Activated T-helper 1 cell treated with Interleukin-2 at 50 U/mL for 16 hours (primary cell): ENCODE measurements around the gene ANTXR1.
"Not testable (repeated sequence)": the region's sequence is repeated elsewhere in the genome, so short reads cannot be mapped to it uniquely, and the experiment has no call there.

Source experiments
- DNase-seq: peaks from one replicate; pipeline ENCODE4 v3.0.0-alpha.2; 2020; ENCODE audit warnings: low read depth

The ANTXR1 gene

DNA sequence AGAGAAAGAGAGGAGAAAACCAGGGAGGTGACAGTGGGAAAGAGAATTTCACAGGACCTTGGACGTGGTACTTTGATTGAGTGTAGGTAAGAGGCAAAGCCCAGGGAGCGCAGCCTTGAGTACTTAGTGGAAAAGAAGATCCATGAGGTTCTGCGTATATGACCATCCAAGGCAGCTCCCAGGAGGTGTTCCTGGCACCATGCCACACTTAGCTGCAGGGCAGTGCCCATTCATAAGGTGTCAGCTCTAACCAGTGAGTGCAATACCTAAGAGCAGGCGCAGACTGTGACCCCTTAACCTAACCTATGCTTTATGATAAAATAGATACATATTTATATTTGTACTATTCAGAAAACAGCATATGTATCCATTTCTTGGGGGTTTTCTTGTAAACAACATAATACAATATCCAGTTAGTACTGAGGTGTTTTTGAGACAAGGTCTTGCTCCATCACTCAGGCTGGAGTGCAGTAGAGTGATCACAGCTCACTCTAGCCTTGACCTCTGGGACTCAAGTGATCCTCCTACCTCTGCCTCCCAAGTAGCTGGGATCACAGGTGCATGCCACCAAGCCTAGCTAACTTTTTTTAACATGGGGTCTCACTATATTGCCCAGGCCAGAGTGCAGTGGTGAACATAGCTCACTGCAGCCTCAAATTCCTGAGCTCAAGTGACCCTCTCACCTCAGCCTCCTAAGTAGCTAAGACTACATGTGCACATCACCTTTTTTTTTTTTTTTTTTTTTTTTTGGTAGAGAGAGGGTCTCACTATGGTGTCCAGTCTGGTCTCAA is 199.5 kb downstream of the ANTXR1 start:
- DNase-seq, result no peak

DNA sequence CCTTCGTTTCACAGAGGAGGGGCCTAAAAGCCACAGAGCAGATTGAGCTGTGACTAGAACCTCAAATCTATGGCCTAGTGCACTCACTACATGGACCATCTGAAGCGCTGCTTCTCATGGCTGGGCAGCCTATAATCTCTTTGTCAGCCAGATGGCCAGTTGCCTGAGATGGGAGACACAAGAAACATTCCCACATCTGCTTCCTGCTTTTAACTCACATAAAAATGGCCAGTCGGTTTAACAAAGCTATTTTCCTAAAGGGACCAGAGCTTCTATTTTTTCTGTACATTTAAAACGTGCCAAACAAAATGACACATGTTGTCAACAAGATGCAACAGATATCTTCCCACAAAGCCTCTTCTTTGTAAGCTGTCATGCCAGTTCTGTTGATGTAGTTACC is 200.2 kb downstream of the ANTXR1 start:
- no peak for DNase-seq

DNA sequence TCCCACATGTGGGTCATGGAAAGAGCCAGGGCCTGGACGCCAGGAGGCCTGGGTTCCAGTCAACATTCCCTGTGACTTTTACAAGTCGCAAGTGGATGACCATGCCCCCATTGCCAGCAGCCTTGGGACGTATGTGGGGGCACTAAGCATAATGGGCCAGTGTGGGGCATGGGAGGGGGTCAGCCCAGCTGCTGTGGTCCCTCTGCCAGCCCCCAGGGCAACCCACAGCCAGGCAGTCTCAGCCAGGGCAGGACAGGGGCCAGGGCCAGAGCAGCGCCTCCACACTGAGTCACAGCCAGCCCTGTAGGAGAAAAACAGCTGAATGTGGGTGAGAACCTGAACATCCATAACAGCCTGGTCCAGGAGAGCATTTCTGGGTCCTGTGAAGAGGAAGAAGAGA is 200.8 kb downstream of the ANTXR1 start:
- DNase-seq, result no peak

DNA sequence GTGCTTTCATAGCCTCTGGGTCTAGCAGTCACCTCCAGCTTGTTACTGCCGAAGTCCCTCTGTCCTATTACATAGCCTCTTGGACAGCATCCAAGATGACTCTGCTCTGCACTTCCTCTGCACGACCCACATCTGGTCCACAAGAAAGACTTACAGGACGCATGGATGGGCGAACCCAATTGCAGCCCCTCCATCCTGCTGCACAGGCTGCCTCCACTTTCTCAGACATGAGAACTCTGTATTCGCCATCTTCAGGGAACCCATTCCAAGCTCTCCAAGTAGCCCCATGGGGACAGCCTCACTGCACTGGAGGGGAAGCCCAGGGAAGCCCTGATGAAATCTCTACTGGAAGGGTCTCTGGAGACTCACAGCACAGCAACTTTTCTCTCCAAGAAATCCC is 201.9 kb downstream of the ANTXR1 start:
- no peak for DNase-seq

DNA sequence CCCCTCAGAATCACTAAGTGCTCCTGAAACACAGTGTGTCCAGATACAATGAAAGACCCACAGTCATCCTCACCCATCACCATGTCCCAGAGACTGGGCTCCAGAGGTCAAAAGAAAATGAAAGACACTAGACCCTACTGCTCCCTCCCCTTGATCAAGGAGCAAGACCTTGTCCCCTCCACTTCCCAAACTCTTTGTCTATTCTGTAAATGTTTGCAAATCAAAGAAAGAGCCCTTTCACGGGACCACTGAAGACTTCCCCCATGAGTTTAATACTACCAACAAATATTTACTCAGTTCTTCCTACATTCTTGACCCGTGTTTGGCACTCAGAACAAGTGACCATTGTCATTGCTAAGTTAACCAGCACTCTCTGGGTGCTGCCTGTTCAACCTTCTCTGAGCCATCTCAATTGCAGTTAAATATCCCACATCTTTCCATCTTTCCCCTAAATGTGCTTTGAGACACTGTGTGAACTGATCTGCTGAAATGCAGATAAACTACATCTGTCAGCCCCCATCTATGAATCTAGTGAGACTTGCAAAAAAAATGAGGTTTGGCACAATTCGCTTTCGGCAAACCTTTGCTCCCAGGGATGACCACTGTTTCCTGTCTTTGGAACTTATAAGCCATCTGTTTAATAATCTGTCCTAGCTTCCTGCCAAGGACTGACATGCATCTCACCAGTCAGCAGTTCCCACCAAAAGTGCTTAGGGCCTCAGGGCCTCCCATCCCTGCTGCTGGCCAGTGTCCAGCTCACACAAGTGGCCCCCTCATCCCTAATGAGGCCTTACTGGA is 203.8 kb downstream of the ANTXR1 start:
- DNase-seq, result no peak

DNA sequence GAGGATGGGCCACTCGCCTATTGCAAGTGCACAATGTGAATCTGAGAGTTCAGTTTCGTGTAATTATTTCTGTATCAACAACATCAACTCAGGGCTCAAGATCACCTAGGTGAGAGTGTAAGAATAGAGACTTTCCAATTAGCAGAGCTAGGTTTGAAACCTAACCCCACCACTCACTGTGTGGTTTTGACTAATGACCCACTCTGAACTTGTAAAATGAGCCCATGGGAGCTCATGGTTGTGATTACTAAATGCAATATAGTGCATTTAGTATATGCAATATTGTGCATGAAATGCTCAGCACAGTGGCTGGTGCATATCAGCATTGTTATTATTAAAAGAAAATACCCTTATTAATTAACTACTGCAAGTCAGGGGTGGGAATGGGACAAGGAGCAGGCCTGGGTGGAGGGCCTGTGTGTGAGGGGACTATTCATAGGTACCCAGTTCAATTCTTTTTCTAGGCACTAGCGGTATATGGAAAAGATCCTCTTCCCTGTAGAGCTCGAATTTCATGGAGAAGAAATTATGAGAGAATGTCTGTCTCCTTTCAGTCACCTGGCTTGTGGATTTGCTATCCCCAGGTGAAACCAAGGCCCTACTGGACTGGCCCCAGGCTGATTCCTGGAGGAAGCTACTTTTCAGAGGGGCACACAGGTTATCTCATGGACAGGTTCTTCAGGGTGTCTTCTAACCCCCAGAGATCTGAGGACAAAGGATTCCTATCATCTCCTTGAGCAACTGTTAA is 204.5 kb downstream of the ANTXR1 start:
- no peak for DNase-seq

DNA sequence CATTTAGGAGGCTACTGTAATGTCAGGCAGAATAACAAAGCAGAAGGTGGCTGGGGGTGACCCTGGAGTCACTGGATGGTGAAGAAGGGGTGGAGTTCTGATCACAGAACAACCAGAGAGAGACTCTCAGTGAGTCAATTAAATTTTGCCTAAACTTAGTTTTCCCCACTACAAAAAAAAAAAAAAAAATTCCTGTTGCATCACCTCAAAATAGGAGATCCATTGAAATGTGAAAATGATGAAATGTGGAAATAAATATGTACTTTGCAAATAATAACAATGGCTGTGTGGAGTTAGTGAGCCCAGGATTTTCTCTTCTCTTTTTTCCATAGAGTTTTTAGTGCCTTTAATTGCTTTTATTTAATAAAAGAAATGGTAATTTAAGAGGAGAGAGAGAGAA is 208.5 kb downstream of the ANTXR1 start:
- DNase-seq, result no peak

DNA sequence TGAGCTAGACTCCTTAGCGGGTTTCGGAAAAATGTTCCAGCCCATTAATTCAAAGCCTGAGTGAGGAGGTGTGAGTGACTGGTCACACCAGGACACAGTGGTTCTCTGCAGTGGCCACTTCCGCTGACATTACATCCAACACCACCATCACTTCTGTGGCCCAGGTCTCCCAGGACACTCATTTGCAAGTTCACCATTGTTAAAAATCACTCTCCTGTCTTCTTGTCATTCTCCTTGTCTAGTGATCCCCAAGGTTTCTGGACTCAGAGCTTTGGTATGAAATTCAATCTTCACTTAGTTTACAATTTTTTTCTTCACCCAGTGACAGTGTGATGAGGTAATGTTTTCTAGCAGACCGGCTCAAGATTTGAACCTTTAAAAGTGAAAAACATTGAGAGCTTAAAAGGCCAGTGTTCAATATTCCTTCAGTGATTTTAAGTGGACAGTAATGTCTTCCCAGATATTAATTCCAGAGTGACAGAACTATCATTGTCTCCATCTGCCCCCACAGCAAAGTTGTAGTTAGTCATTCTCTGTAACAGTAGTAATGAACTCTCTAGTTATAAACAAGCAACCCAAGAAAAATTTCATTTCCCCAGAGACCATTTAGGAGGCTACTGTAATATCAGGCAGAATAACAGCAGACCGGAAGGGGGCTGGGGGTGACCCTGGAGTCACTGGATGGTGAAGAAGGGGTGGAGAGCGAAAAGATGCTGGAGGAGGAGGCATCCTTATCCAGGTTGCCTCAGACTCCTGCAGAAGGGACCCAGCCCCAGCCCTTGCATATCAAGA is 209.2 kb downstream of the ANTXR1 start:
- no peak for DNase-seq

DNA sequence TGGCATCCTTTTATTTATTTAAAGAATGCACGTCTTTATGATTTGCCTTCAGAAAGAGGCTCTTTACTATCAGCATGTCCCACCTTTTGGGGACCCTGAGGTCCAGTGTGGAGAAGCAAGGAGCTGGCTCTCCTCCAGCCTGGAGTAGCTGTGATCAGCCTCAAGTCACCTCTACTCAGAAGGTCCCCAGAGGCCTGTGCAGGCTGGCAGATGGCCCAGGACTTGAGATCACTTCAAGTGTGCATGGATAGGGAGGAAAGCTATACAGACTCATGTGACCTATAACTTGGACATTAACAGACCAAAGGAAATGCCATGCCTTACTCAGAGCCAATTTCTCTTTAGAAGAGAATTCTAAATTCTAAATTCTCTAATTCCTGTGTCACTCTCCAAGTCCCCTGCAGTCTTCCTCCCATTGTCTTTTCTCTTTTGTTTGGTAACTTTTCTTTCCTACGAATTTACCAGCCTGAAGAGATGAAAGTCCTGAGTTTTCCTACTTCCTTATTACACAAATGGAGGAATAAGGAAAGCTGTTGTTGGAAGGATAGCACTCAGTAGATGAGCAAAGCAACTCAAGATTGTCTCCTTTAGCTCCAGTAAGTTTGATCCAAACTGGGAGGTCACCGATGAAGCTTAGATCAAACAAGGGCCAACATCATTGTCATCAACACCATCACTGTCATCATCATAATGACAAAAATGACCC is 210.1 kb downstream of the ANTXR1 start:
- DNase-seq, result no peak

DNA sequence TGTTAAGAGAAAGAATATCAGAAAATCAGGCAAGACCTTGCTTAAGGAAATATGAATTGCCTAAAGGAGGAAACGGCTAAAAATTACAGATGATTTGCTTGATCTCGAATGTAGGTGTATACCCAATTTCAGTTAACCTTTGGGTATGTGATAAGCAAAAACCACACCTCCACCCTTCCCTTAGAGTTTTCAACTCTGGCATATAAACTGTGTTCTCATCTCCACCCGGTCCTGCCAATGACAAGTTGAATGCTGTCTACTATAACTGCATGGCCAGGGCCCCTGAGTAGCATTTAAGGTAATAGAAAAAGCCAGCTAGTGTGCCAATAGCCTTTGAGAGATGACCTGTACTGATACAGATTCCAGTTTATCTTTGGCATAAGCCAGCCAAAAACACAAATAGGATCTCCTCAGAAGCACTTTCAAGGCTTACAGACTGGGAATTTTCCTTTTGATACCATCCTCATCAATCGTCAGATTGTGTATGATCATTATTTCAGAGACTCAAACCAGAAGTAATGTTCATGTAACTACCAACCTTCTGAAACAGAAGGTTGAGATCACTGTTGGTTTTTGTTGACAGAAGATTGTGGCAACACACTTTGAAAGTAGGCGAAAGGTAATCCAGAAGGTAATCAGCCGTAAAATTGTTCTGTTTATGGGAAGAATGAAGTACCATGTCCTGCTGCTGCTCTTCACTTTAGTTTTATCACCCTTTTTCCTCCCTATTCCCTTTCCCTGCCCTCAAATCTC is 211.0 kb downstream of the ANTXR1 start:
- no peak for DNase-seq

DNA sequence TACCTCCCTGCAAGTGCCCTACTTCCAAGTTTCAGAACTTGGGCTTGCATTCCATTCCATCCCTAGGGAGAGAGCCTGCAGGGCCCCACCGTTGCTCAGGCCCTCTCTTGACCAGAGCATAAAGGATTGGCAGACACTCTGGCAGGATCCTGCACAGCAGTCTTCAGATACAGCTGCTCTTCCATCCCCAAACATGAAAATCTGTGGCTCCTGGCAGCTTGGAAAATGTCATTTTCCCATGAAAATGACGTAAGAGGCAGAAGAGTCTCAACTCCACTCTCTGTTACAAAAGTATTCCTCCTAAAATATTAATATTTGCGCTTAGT is 211.5 kb downstream of the ANTXR1 start:
- DNase-seq, result no peak

DNA sequence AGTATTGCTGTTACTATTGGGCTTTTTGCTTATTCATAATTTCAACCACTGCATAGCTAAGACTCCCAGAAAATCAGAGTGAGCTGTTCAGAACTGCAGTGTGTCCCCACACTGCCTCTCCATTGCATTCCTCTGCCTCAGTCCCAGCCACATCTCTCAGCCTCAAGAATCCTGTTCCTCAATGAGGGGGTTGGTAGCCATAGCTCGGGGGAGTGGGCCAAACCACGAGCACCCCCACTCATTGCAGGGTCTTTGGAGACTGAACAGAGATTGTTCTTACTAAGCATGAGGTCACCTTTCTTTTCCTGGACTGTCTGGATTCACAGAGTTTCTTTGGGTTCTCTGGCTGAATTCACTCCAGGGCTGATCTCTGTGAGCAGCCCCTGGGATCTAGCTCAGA is 213.0 kb downstream of the ANTXR1 start:
- no peak for DNase-seq

DNA sequence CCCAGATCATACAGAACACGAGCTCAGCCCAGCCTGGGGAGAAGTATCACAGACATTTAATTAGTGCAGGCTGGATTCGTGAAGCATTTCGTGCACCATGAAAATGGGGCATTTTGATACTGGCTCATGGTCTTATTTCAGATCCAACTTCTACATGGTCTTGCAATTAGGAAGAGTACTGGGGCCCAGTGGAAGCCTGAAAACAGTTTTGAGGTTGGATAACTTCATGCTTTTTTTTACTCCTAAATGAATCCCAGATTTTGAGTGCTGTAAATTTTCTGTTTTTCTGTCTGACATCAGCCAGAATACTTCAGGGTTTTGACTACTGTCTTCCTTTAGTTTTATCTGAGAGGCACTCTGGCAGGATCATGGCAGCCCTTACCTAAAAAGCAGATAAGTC is 213.9 kb downstream of the ANTXR1 start:
- DNase-seq, result no peak

DNA sequence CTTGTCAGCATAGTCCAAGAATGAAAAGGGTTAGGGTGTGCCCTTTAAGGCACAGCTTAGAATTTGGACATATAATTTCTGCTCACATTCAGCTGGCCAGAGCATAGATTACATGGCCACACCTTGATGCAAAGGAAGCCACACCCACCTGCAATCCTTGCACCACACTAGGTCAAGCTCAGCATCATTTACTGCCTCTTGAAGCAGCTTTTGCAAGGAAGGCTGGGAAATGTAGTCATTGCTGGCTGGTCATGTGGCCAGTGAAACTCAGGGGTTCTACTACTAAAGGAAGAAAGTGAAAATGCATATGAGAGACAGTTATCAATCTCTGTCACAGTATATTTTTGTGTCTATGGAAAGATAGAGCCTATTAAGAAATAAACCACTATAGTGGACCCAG is 214.7 kb downstream of the ANTXR1 start:
- no peak for DNase-seq

DNA sequence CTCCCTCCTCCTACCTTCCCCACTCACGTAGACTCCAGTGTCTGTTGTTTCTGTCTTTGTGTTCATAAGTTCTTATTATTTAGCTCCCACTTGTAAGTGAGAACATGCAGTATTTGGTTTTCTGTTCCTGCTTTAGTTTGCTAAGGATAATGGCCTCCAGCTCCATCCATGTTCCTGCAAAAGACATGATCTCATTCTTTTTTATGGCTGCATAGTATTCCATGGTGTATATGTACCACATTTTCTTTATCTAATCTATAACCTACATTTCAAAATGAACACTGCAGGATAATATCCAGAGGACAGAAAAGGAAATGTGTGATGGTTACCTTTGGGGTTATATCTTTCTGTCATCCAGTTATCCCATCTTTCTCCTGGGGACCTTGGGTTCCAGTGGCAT is 218.0 kb downstream of the ANTXR1 start:
- DNase-seq, result not testable (repeated sequence)

DNA sequence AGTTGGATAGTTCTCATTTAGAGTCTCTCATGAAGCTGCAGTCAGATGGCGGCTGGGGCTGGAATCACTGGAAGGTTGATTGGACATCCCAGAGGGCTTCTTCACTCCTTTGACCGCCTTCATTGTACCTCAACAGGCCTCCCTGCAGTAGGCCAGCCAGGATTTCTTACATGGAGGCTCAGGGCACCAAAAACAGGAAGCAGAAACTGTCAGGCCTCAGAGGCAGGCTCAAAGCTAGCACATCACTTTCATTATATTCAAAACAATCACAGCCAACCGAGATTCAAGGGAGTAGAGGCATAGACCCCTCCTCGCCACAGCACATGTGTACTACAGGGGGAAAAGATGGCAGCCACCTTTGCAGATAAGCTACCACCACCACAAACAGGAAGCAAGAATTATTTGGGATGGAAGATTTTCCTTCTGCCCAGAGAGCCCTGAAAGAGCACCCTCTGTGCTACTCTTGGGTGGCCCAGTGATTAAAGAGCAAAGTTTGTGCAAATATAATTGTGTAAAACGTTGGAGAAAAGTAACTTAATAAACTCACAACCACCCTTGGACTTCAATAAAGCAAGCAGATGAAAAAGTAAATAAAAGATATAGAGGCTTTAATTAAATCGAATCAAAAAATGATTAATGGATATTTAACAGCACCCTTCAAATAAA is 218.8 kb downstream of the ANTXR1 start:
- DNase-seq, result no peak

DNA sequence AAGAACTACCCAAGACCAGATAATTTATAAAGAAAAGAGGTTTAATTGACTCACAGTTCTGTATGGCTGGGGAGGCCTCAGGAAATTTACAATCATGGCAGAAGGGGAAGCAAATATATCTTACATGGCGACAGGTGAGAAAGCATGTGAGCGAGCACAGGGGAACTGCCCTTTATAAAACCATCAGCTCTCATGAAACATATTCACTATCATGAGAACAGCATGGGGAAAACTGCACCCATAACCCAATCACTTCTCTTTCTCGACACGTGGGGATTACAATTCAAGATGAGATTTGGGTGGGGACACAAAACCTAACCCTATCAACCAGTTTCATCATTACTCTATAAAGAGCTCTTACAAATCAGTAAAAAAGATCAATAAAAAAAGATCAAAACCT is 222.9 kb downstream of the ANTXR1 start:
- DNase-seq, result not testable (repeated sequence)

DNA sequence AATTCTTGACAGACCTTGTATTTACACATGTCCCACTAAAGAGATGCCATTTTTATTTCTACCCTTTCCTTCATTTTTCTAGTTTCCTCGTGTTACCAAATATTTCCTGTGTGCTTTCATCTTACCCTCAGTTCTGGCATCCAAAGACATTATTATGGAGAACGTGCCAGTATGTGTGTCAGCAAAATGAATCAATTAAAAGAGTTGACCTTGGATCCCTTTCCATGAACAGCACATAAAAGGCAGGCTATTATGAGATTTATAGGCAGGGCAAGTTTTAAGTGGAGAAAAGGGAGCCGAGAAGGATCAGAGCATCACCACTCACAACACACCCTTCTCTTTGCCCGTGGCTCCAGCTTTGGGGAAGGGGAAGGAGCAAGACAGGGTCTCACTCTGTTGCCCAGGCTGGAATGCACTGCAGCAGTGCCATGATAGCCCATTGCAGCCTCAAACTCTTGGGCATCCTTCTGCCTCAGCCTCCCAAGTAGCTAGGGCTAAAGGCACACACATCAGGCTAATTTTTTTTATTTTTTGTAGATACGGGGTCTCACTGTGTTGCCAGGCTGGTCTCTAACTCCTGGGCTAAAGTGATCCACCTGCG is 224.2 kb downstream of the ANTXR1 start:
- DNase-seq, result no peak

DNA sequence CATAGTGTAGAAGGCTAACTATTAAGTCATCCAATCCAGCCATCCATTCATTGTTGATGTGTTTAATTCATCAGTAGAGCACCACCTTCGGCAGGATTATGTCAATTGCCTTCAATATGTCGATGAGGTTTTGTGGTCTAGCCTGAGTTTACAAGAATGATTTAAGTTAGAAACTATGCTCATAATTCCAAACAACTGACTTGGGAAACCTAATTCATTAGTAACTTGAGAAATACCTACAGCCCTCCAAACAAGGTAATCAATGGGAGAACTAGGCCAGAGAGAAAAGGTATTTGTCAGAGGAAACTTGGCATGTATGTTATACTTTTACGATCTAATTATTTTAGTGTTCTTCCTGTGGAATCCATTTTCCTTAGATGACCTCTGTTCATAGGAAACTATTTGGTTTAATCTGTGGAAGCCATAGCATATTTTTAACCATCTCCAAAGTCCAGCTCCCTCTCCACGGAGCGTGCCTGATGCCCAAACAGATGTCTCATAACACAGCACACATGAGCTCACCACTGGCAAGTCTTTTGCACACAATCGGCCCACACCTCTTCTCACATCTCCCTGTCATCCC is 225.6 kb downstream of the ANTXR1 start:
- DNase-seq, result no peak
